C4-2B (cell line): Measurements from ENCODE around the gene NECTIN1.

Source experiments
- CTCF ChIP-seq: fragments of 450-650 bp; conservative IDR thresholded peaks from 2 replicates; pipeline ENCODE4 v1.5.1; 2017; ENCODE audit warnings: mild to moderate bottlenecking
- ZFX ChIP-seq: fragments of 450-650 bp; IDR thresholded peaks from 2 replicates; pipeline ENCODE4 v1.6.1; 2017

- TF ChIP-seq CTCF (no peak), ZFX (no peak)
Measured at GRCh38 chr11:119723243-119723951, 5.6 kb downstream of the NECTIN1 start.
